GM12872 (cell line): ENCODE results near the gene CHID1.

Experiments used
- TF ChIP-seq, protein P1 (sequence below): IDR thresholded peaks from 3 replicates; pipeline ENCODE4 v1.5.1; 2011; ENCODE audit warnings: low read depth, mild to moderate bottlenecking, low read length, moderate library complexity; ENCODE audit not compliant: insufficient read depth

Gene CHID1

DNA sequence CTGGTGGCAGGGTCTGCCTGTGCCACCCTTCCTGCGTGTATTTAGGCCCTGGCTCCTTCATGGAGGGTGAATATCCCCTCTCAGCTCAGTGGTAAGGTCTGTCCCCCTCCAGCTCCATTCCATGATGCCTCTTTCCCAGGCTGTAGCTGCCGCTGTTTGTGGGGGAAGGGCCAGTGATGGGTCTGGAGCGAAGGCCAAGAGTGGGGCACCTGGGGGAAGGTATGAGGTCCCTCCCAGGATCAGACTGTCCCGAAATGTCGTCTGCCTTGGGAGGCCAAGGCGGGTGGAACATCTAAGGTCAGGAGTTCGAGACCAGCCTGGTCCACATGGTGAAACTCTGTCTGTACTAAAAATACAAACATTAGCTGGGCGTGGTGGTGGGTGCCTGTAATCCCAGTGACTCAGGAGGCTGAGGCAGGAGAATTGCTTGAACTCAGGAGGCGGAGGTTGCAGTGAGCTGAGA, 76.7 kb downstream of the CHID1 start:
- TF ChIP-seq, protein P1, sequence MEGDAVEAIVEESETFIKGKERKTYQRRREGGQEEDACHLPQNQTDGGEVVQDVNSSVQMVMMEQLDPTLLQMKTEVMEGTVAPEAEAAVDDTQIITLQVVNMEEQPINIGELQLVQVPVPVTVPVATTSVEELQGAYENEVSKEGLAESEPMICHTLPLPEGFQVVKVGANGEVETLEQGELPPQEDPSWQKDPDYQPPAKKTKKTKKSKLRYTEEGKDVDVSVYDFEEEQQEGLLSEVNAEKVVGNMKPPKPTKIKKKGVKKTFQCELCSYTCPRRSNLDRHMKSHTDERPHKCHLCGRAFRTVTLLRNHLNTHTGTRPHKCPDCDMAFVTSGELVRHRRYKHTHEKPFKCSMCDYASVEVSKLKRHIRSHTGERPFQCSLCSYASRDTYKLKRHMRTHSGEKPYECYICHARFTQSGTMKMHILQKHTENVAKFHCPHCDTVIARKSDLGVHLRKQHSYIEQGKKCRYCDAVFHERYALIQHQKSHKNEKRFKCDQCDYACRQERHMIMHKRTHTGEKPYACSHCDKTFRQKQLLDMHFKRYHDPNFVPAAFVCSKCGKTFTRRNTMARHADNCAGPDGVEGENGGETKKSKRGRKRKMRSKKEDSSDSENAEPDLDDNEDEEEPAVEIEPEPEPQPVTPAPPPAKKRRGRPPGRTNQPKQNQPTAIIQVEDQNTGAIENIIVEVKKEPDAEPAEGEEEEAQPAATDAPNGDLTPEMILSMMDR, result no peak

DNA sequence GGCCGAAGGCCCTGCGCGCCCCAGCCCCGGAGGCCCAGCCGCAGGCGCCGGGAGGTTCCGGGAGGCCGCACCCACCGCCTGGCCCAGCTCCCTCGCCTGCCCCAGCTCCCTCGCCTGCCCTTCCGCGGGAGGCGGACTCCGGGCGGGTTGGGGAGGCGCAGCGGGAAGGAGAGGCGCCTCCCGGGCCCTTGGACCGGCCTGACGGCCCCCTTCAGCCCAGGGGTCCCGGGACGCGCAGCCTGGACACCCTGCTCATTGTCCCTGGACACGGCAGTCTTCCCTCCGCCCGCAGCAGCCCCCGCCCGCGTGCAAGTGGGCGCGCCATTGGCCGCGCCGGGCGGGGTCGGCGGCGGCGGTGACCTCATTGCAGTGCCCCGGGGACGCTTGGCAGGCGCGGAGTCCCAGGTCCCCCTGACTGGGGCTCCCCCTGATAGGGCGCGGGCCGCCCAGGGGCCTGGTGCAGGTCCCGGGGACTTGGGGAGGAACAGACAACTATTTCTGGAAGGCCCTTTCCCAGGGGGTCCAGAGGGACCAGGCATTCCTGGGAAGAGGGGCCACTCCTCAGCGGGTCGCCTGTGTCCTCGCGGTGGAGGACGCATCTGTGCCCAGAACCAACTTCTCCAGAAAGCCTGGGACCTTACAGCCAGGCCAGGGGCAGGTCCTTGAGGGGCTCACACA, 77.4 kb downstream of the CHID1 start:
- TF ChIP-seq, protein P1, result no peak

DNA sequence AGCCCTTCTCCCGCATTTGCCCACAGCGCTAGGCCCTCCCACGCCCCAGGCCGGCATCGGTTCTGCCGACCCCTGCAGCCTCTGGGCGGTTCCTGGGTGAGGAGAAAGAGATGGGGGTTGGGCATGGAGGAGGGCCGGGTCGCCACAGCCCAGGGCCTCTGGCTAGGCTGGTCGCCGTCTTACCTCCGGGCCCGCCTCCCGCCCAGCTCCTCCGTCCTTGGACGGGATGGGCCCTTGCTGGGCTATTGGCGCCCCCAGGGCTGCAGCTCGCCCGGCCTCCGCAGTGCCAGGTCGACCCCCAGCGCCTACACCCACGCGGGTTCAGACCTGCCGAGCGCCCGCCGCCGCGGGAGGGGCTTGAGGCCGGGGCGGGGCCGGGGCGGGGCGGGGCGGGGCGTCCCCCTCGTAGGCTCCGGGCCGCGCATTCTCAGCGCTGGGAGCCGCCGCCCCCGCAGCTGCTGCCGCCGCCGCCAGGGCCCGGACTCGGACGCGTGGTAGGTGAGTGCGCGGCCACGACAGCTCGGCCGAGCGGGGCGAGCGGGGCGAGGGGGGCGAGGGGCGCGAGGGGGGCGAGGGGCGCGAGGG, 78.0 kb downstream of the CHID1 start, which contains the start of gene CD151:
Gene CD151, plus strand, starts transcription at position 424 of the 585 bp plus-strand sequence. CDS start 3,118 bp downstream, outside the sequence.
- TF ChIP-seq, protein P1, result no peak

DNA sequence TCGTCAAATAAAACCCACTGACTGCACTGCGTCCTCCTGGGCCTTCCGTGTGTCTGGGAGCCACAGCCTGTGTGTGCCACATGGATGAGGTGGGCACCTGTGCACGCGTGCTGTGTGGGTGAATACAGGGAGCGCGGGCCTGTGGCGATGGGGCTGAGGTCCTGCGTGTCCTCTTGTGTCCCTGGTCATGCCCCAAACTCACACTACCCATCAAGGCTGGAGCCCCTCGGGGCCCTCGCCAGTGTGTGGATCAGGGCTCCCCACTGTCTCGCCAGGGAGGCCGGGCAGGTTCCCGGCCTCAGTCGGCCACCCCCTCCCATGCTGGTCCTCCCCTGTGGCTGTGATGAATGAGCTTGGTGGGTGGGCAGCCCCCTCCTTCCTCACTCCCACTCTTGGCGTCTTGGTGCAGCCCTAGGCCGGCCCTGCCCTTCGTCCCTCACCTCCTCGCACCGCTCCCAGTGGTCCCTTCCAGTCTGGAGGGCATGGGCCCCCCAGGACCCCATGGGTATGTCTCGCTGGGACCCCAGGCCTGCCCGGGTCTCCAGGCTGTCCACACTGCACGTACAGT, 78.6 kb downstream of the CHID1 start:
- TF ChIP-seq, protein P1, result no peak

DNA sequence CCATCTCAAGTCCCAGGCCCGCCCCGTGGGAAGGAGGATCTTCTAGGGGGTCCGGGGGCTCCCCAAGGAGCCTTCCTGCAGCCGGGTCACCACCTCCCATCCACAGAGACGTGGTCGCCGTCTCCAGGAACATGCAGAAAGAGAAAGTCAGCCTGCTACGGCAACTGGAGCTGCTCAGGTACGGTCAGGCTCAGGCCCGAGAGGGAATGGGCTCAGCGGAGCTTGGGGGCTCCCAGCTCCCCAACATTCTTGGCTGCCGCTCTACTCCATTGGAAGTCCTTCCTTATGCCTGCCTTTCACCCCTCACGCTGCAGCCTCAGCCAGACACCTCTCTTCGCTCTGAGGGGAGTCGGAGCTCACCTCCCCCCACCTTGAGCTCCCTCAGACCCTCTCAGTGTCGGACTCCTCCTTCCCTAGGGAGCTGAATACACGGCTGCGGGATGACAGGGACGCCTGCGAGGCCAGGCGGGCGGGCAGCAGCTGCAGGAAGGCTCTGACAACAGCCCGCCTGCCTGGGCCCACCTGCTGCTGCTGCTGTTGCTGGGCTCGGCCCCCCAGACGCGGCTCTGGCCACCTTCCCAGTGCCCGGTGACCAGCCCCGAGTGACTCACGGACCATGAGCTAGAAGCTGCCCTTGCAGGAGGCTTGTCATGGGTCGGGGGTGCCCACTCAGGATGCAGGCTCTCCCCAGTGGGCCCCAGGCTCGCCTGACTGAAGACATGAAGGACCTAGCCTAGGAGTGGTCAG, 79.3 kb downstream of the CHID1 start:
- TF ChIP-seq, protein P1, result no peak

DNA sequence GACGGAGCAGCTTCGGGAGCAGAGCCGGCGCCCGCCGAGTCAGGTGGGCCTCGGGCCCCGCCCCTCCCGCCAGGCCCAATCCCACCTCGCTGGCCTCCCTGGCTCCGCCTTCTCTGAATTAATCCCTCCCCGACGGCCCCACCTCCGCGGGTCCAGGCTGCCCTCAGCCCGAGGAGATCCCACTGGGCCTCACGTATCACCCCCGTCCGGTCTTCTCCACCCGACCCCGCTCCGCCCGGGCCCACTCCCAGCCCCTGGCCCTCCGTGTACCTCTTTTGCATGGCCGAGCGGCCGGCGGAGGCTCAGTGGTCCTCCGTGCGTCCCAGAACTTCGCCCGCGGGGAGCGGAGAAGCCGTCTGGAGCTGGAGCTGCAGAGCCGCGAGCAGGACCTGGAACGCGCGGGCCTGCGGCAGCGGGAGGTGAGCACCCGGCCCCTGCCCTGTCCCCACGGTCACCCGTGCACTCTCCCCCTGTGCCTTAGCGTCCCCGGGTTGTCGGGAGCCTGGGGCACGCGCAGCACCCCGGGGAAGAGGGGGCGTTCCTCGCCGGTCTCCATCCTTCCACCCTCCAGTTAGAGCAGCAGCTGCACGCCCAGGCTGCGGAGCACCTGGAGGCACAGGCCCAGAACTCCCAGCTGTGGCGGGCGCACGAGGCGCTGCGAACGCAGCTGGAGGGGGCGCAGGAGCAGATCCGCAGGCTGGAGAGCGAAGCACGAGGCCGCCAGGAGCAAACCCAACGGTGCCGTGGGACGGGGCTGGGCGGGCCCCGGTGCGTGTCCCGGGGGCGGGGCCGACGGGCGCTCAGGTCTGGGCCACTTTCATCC, 80.1 kb downstream of the CHID1 start:
- TF ChIP-seq, protein P1, result no peak
